GM23248 (cell line): ENCODE data around the gene ATRX. TPM values are rescaled to one million over a fixed set of nuclear protein-coding genes. Genes with fewer than 3 reads are reported as not detected.
"Not testable (repeated sequence)": the region's sequence is repeated elsewhere in the genome, so short reads cannot be mapped to it uniquely, and the experiment has no call there.

Source experiments
- DNase-seq: peaks from one replicate; pipeline ENCODE4 v3.0.0-alpha.2; 2015
- H2AFZ ChIP-seq: fragments of 200-600 bp; sonication (generic); 2 replicates; pipeline ENCODE4 v1.6.1; 2016; ENCODE audit warnings: antibody characterized with exemption
- H3F3A ChIP-seq: fragments of 200-600 bp; sonication (generic); 2 replicates; pipeline ENCODE4 v1.6.1; 2016; ENCODE audit warnings: mild to moderate bottlenecking, antibody characterized with exemption, mixed run types; ENCODE audit not compliant: insufficient read depth
- H3K27ac ChIP-seq: fragments of 200-600 bp; sonication (generic); 2 replicates; pipeline ENCODE4 v1.5.1; 2016; ENCODE audit warnings: mild to moderate bottlenecking
- H3K27me3 ChIP-seq: fragments of 200-600 bp; sonication (generic); replicated peaks from 2 replicates; pipeline ENCODE4 v1.6.1; 2016; ENCODE audit warnings: mild to moderate bottlenecking; ENCODE audit not compliant: insufficient read depth
- H3K36me3 ChIP-seq: fragments of 200-600 bp; sonication (generic); 2 replicates; pipeline ENCODE4 v1.6.1; 2016; ENCODE audit warnings: low read depth, mild to moderate bottlenecking
- H3K4me1 ChIP-seq: fragments of 200-600 bp; sonication (generic); 2 replicates; pipeline ENCODE4 v1.6.1; 2016; ENCODE audit warnings: mild to moderate bottlenecking; ENCODE audit not compliant: insufficient read depth
- H3K4me2 ChIP-seq: fragments of 200-600 bp; sonication (generic); one replicate; pipeline ENCODE4 v1.6.1; 2016; ENCODE audit warnings: mild to moderate bottlenecking; ENCODE audit not compliant: unreplicated experiment
- H3K4me3 ChIP-seq: fragments of 200-600 bp; sonication (generic); 2 replicates; pipeline ENCODE4 v1.5.1; 2016; ENCODE audit warnings: mild to moderate bottlenecking
- H3K79me2 ChIP-seq: fragments of 200-600 bp; sonication (generic); 2 replicates; pipeline ENCODE4 v1.6.1; 2016; ENCODE audit warnings: mild to moderate bottlenecking; ENCODE audit not compliant: insufficient read depth
- H3K9ac ChIP-seq: fragments of 200-600 bp; sonication (generic); 2 replicates; pipeline ENCODE4 v1.6.1; 2016; ENCODE audit warnings: mild to moderate bottlenecking
- H3K9me2 ChIP-seq: fragments of 200-600 bp; sonication (generic); 2 replicates; pipeline ENCODE4 v1.6.1; 2016; ENCODE audit warnings: mixed run types, mild to moderate bottlenecking, moderate library complexity; ENCODE audit not compliant: insufficient read depth
- H3K9me3 ChIP-seq: fragments of 200-600 bp; sonication (generic); one replicate; pipeline ENCODE4 v1.6.1; 2017; ENCODE audit warnings: low read depth
- H4K20me1 ChIP-seq: fragments of 200-600 bp; sonication (generic); 2 replicates; pipeline ENCODE4 v1.6.0; 2016; ENCODE audit not compliant: insufficient read depth
- EZH2 ChIP-seq: fragments of 200-600 bp; sonication (generic); IDR thresholded peaks from 2 replicates; pipeline ENCODE4 v1.6.1; 2018; ENCODE audit warnings: antibody characterized with exemption, mild to moderate bottlenecking; ENCODE audit not compliant: insufficient read depth, poor library complexity, severe bottlenecking
- EZH2phosphoT487 ChIP-seq: fragments of 200-600 bp; sonication (generic); IDR thresholded peaks from 2 replicates; pipeline ENCODE4 v1.6.1; 2018; ENCODE audit warnings: antibody characterized with exemption, moderate library complexity, mild to moderate bottlenecking, low read depth; ENCODE audit not compliant: insufficient read depth
- WGBS, 2 experiments: methylation state at CpG; one replicate each; pipeline ENCODE4 v1.1.6; 2015 to 2017; ENCODE audit warnings: low lambda C conversion rate in 2 of 2, low coverage in 1 of 2; ENCODE audit errors: missing lambda C conversion rate in 2 of 2; 5-methylcytosine and 5-hydroxymethylcytosine counted together
- in situ Hi-C: fragments of 300-500 bp; cut with MboI; formaldehyde crosslinking; loops from 2 replicates; pipeline ENCODE4 v1.15.0; 2020
- polyA plus RNA-seq: library from polyadenylated mRNA; unstranded; fragments of >200 nt; fragmentation: Nextera tagmentation; extraction: Ambion mirVana; gene quantifications from 2 replicates; pipeline ENCODE4 v1.2.1, GENCODE V29; 2016
- total RNA-seq: library from RNA; depleted of rRNA; stranded (reverse); fragments of >200 nt; shearing (Covaris generic); gene quantifications from 2 replicates; pipeline ENCODE4 v1.2.3, GENCODE V29; 2014

Gene ATRX
- total and polyA plus RNA-seq, 2 experiments from 2014 or later: 52.7 to 74.6 TPM

- Histone ChIP-seq H3K9ac (no peak overlapping the region), H3F3A (no peaks in the 10 kb centered on the region), H3K9me3 (no peaks in the 10 kb centered on the region), H3K4me1 (no peaks in the 10 kb centered on the region), H3K79me2 (peaks cover 97% of the 10 kb centered on the region), H3K9me2 (no peaks in the 10 kb centered on the region), H3K36me3 (no peaks in the 10 kb centered on the region), H3K4me3 (no peak overlapping the region), H3K27ac (no peak overlapping the region), H2AFZ (no peak overlapping the region), H4K20me1 (0 out of 2 replicates have a peak, but pooled peaks cover 8% of the 10 kb centered on the region), H3K27me3 (no peaks in the 10 kb centered on the region), H3K4me2 (no peak overlapping the region)
- 94 to 100% methylated on average over 5 to 6 of the region's 7 CpGs for WGBS, 2 experiments
- no peak for DNase-seq
- TF ChIP-seq EZH2phosphoT487 (no peak), EZH2 (no peak)
- in situ Hi-C loops: no loop called here
These were observed 54.1 kb downstream of the ATRX start for GRCh38 chrX:77731821-77732419.

- DNase-seq: not testable (repeated sequence)
- 96% methylated on average over 3 of the region's 3 CpGs; no CpG with 5 or more reads in 1 of the 2 experiments for WGBS, 2 experiments
- peaks cover 100% of the 10 kb centered on the region for H3K79me2 ChIP-seq
These were observed 59.9 kb downstream of the ATRX start for GRCh38 chrX:77726095-77726494.

GRCh38 chrX:77723681-77724080 lies 62.3 kb downstream of the ATRX start:
- H3K27me3 ChIP-seq: no peaks in the 10 kb centered on the region
- no peak for DNase-seq
- WGBS, 2 experiments: 97 to 100% methylated on average over 4 of the region's 4 CpGs
- no peak overlapping the region for H3K9ac ChIP-seq
- no peaks in the 10 kb centered on the region for H3K36me3 ChIP-seq
- no peaks in the 10 kb centered on the region for H3K9me2 ChIP-seq
- no peaks in the 10 kb centered on the region for H3F3A ChIP-seq
- in situ Hi-C loops: no loop called here
- H4K20me1 ChIP-seq: no peaks in the 10 kb centered on the region
- no peak for TF ChIP-seq EZH2
- TF ChIP-seq EZH2phosphoT487: no peak
- no peaks in the 10 kb centered on the region for H3K9me3 ChIP-seq
- H2AFZ ChIP-seq: no peak overlapping the region
- H3K79me2 ChIP-seq: peaks cover 100% of the 10 kb centered on the region
- H3K4me1 ChIP-seq: no peaks in the 10 kb centered on the region
- no peak overlapping the region for H3K27ac ChIP-seq
- no peak overlapping the region for H3K4me3 ChIP-seq
- H3K4me2 ChIP-seq: no peak overlapping the region

More at GRCh38 chrX:77726095-77726494, 59.9 kb downstream of the ATRX start:
- H3K9me3 ChIP-seq, H3K27ac ChIP-seq, H3K4me2 ChIP-seq, H3K4me3 ChIP-seq, H3K9ac ChIP-seq, H3K36me3 ChIP-seq, H3K4me1 ChIP-seq, H4K20me1 ChIP-seq, in situ Hi-C loops, H3F3A ChIP-seq, H3K27me3 ChIP-seq, H3K9me2 ChIP-seq, H2AFZ ChIP-seq: not testable (repeated sequence)

GRCh38 chrX:77719388-77719787 lies 66.6 kb downstream of the ATRX start:
- WGBS, 2 experiments: 100% methylated on average over 4 of the region's 4 CpGs
- Histone ChIP-seq H2AFZ (no peak overlapping the region), H3K9me2 (no peaks in the 10 kb centered on the region), H3K27me3 (no peaks in the 10 kb centered on the region), H3K4me3 (no peak overlapping the region), H3K36me3 (no peaks in the 10 kb centered on the region), H3K4me1 (no peaks in the 10 kb centered on the region), H3K27ac (no peak overlapping the region), H3K9me3 (no peaks in the 10 kb centered on the region), H3K4me2 (no peak overlapping the region), H3K79me2 (peaks cover 97% of the 10 kb centered on the region), H3K9ac (no peak overlapping the region), H3F3A (no peaks in the 10 kb centered on the region), H4K20me1 (no peaks in the 10 kb centered on the region; the same call in 1 of the 2 replicates)
- no peak for DNase-seq
- TF ChIP-seq EZH2phosphoT487 (no peak), EZH2 (no peak)
- in situ Hi-C loops: no loop called here

- H3K9me3 ChIP-seq: no peaks in the 10 kb centered on the region
- H3K27me3 ChIP-seq: no peaks in the 10 kb centered on the region
- no peaks in the 10 kb centered on the region for H3K9me2 ChIP-seq
- WGBS, 2 experiments: 86 to 100% methylated on average over 1 to 2 of the region's 6 CpGs
- H3F3A ChIP-seq: no peaks in the 10 kb centered on the region
- TF ChIP-seq EZH2phosphoT487 (no peak), EZH2 (no peak)
- H2AFZ ChIP-seq: no peak overlapping the region
- no peak for DNase-seq
- peaks cover 65% of the 10 kb centered on the region for H3K79me2 ChIP-seq
- H3K4me3 ChIP-seq: no peak overlapping the region
- no peaks in the 10 kb centered on the region for H4K20me1 ChIP-seq
- H3K27ac ChIP-seq: no peak overlapping the region
- H3K36me3 ChIP-seq: no peaks in the 10 kb centered on the region
- in situ Hi-C loops: no loop called here
- no peaks in the 10 kb centered on the region for H3K4me1 ChIP-seq
- no peak overlapping the region for H3K4me2 ChIP-seq
- H3K9ac ChIP-seq: no peak overlapping the region
These were observed 81.1 kb downstream of the ATRX start for GRCh38 chrX:77704881-77705280.
